Measurements from ENCODE around the gene CEPT1. TPM values are rescaled to one million over a fixed set of nuclear protein-coding genes. Genes with fewer than 3 reads are reported as not detected.
A peak's percentile ranks its signal among the peaks of the same experiment; 100 is the strongest.

The CEPT1 gene
- total and polyA plus RNA-seq, 12 donors: 6.6 to 19.5 (median 13.1) TPM

DNA sequence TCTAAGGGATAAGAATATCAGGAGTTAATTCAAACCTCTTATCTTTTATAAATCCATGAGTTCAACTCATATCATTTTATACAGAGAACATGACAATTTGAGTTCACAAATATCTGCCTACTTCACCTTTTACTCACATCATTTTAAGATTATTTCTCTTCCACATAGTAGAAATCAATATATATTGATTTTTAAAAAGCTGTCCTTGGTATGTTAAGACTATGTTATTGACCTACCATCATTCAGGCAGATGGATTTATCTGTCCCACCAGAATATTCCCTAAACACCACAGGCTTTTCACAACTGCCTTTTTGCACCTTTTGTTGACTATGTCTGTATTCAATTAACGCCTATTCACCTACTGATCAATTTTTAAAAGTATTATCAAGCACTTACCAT, 13.7 kb upstream of the CEPT1 start:
- ATAC-seq (no peak), DNase-seq (no peak)
- 98 to 100% methylated on average over 1 of the region's 1 CpG for WGBS, 2 donors
- TF ChIP-seq, protein P1, sequence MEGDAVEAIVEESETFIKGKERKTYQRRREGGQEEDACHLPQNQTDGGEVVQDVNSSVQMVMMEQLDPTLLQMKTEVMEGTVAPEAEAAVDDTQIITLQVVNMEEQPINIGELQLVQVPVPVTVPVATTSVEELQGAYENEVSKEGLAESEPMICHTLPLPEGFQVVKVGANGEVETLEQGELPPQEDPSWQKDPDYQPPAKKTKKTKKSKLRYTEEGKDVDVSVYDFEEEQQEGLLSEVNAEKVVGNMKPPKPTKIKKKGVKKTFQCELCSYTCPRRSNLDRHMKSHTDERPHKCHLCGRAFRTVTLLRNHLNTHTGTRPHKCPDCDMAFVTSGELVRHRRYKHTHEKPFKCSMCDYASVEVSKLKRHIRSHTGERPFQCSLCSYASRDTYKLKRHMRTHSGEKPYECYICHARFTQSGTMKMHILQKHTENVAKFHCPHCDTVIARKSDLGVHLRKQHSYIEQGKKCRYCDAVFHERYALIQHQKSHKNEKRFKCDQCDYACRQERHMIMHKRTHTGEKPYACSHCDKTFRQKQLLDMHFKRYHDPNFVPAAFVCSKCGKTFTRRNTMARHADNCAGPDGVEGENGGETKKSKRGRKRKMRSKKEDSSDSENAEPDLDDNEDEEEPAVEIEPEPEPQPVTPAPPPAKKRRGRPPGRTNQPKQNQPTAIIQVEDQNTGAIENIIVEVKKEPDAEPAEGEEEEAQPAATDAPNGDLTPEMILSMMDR (IDR thresholded peaks at IDR 0.05): no peak
- H3K27me3 ChIP-seq: no peaks in the 10 kb centered on the region
- H3K36me3 ChIP-seq: peaks cover 0 to 99% (median 44%) of the 10 kb centered on the region in 9 donors
- intact Hi-C loops (cut with DNase I): no loop called here
- H3K9me3 ChIP-seq: no peaks in the 10 kb centered on the region
- no peak overlapping the region for H3K27ac ChIP-seq
- H3K4me1 ChIP-seq: peaks cover 0 to 43% (median 0%) of the 10 kb centered on the region in 9 donors
- no peak overlapping the region for H3K4me3 ChIP-seq

DNA sequence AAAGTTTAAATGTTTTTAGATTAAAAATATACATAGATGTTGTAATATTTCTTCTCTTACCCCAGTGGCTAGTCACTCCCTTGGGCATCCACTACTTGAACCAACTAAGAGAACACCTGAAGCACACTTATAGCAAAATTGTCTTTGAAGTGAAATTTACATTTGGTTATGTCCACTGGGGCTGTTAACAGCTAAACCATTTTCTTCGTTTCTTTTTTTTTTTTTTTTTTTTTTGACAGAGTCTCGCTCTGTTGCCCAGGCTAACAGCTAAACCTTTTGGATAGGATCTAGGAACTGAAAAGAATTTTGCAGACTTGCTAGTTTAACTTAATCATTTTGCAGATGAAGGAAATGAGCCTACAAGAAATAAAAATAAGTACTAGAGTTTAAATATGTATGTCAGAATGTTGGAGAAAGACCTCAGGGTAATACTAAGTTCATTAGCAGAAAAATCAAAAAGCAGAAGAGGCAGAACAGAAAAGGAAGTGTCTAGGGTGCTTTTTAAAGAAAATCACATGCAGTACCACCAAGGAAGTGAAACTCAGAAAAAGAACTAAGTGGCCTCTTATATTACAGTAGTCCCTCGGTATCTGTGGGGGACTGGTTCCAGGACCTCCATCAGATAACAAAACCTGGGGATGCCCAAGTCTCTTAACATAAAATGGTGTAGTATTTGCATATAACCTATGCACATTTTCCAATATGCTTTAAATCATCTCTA, 11.9 kb upstream of the CEPT1 start:
- WGBS, 2 donors: 87 to 92% methylated on average over 3 of the region's 3 CpGs
- ATAC-seq (peak in 3 of 8 donors; percentile 25 to 53 (median 52)), DNase-seq (no peak)
- Histone ChIP-seq H3K36me3 (peaks cover 0 to 91% (median 44%) of the 10 kb centered on the region in 9 donors), H3K4me3 (no peak overlapping the region), H3K9me3 (no peaks in the 10 kb centered on the region), H3K27me3 (no peaks in the 10 kb centered on the region), H3K27ac (peak overlapping the region in 1 of 10 donors; percentile 64), H3K4me1 (peaks cover 0 to 51% (median 0%) of the 10 kb centered on the region in 9 donors)
- TF ChIP-seq, protein P1 (IDR thresholded peaks at IDR 0.05): no peak
- intact Hi-C loops (cut with DNase I): no loop called here

GRCh38 chr1:111129376-111129775, 10.6 kb upstream of the CEPT1 start:
- Histone ChIP-seq H3K27me3 (no peaks in the 10 kb centered on the region), H3K27ac (peak overlapping the region in 1 of 10 donors; percentile 64), H3K9me3 (no peaks in the 10 kb centered on the region), H3K4me1 (peaks cover 0 to 61% (median 0%) of the 10 kb centered on the region in 9 donors), H3K36me3 (peaks cover 0 to 85% (median 44%) of the 10 kb centered on the region in 9 donors), H3K4me3 (no peak overlapping the region)
- DNase-seq (no peak), ATAC-seq (no peak)
- WGBS, 2 donors: 70 to 86% methylated on average over 1 of the region's 1 CpG
- TF ChIP-seq, protein P1 (IDR thresholded peaks at IDR 0.05): no peak
- intact Hi-C loops (cut with DNase I): no loop called here

DNA sequence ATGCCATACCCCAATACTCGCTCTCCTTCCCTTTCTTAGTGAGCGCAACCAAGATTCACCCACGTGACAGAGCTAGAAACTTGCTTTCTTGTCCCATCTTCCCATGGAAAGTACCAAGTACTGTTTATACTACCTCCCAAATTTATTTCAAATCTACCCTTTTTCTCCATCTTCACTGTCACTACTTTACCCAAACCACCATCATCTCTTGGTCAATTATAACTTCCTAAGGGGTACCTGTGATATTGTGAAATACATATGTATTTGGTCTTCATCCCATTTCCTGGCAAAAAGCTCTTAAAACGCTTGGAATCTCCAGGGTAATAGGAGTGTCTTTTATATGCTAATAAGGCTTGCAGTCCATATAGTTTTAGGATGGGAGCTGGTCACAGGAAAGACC, 8.3 kb upstream of the CEPT1 start:
- no peak overlapping the region for H3K4me3 ChIP-seq
- no peaks in the 10 kb centered on the region for H3K27me3 ChIP-seq
- H3K27ac ChIP-seq: peak overlapping the region in 1 of 10 donors; percentile 65
- 84 to 89% methylated on average over 4 of the region's 4 CpGs for WGBS, 2 donors
- intact Hi-C loops (cut with DNase I): no loop called here
- ATAC-seq (no peak), DNase-seq (no peak)
- no peaks in the 10 kb centered on the region for H3K9me3 ChIP-seq
- peaks cover 0 to 77% (median 0%) of the 10 kb centered on the region in 9 donors for H3K4me1 ChIP-seq
- peaks cover 0 to 82% (median 39%) of the 10 kb centered on the region in 9 donors for H3K36me3 ChIP-seq
- TF ChIP-seq, protein P1 (IDR thresholded peaks at IDR 0.05): no peak
